ENCODE data around the gene RGSL1. TPM values are rescaled to one million over a fixed set of nuclear protein-coding genes. Genes with fewer than 3 reads are reported as not detected.

Gene RGSL1
- total and polyA plus RNA-seq, 2 of the 8 experiments (the other 6 are each of a cell fraction or from before 2014, with no cell fraction given) = not detected

DNA sequence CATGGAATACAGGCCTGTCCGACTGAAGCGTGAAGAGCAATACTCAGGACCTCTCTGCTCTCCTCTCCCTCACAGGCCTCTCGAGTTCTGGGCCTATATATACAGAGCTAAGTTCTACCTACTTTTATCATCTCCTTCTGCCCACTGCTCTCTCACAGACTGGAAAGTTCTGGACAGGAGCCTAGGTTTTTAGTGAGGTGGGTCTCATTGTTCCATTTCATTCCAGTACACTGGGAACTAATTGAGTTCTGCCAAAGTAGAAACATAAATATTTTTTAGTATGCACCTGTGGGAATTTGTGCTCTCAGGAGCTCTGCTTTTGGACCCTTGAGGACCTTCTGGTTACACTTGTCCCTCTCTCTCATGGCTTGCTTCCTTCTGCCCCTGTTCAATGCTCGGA, 49.4 kb upstream of the RGSL1 start, which contains the start of gene TEDDM1 (continued):
- no peak for TF ChIP-seq SP4 (IDR thresholded peaks at IDR 0.05; ENCODE audit: low read length)
- no peak for TF ChIP-seq KDM5A (IDR thresholded peaks at IDR 0.05; ENCODE audit: low read length)
- no peak for TF ChIP-seq CHD2 (IDR thresholded peaks at IDR 0.05; ENCODE audit: low read length)
- no peak for TF ChIP-seq JUND (IDR thresholded peaks at IDR 0.05; ENCODE audit: low read length)
- TF ChIP-seq NANOG (IDR thresholded peaks at IDR 0.05; ENCODE audit: insufficient read depth, low read depth, low read length, poor library complexity, severe bottlenecking) = no peak
- no peak for TF ChIP-seq FOSL1 (IDR thresholded peaks at IDR 0.05; ENCODE audit: insufficient read depth, low read depth, low read length)
- TF ChIP-seq CREB1 (IDR thresholded peaks at IDR 0.05) = no peak
- no peak for TF ChIP-seq RXRA (IDR thresholded peaks at IDR 0.05; ENCODE audit: insufficient read depth, low read depth, low read length)

Measured in H1 (cell line).